Measurements from ENCODE around the gene BCAT1. TPM values are rescaled to one million over a fixed set of nuclear protein-coding genes. Genes with fewer than 3 reads are reported as not detected.
"Not testable (repeated sequence)": the region's sequence is repeated elsewhere in the genome, so short reads cannot be mapped to it uniquely, and the experiment has no call there.

BCAT1 gene
- total RNA-seq, 1 experiment from 2014 or later, result 106 TPM

- not testable (repeated sequence) for DNase-seq (ENCODE audit: low read depth)
These were observed 20.2 kb downstream of the BCAT1 start for GRCh38 chr12:24928533-24929306.

- DNase-seq (ENCODE audit: low read depth), result no peak
These were observed 20.8 kb downstream of the BCAT1 start for GRCh38 chr12:24928131-24928530.

- DNase-seq (ENCODE audit: low read depth), result not testable (repeated sequence)
These were observed 22.8 kb downstream of the BCAT1 start for GRCh38 chr12:24926080-24926479.

- peak; percentile 27 for DNase-seq (ENCODE audit: low read depth)
These were observed 26.8 kb downstream of the BCAT1 start for GRCh38 chr12:24922090-24922489.

GRCh38 chr12:24921251-24922038 is 27.5 kb downstream of the BCAT1 start:
- no peak for DNase-seq (ENCODE audit: low read depth)

- DNase-seq (ENCODE audit: low read depth), result no peak
These were observed 28.8 kb downstream of the BCAT1 start for GRCh38 chr12:24920141-24920540.

GRCh38 chr12:24919346-24920001 is 29.4 kb downstream of the BCAT1 start:
- no peak for DNase-seq (ENCODE audit: low read depth)

- no peak for DNase-seq (ENCODE audit: low read depth)
These were observed 30.3 kb downstream of the BCAT1 start for GRCh38 chr12:24918596-24918995.

- no peak for DNase-seq (ENCODE audit: low read depth)
These were observed 33.4 kb downstream of the BCAT1 start for GRCh38 chr12:24915501-24915900.

GRCh38 chr12:24913953-24914352 is 34.9 kb downstream of the BCAT1 start:
- no peak for DNase-seq (ENCODE audit: low read depth)

GRCh38 chr12:24913130-24913529 is 35.8 kb downstream of the BCAT1 start:
- DNase-seq (ENCODE audit: low read depth), result no peak

- DNase-seq (ENCODE audit: low read depth), result peak; percentile 9
These were observed 37.6 kb downstream of the BCAT1 start for GRCh38 chr12:24911271-24911791.

- DNase-seq (ENCODE audit: low read depth), result not testable (repeated sequence)
These were observed 38.7 kb downstream of the BCAT1 start for GRCh38 chr12:24910192-24910591.

GRCh38 chr12:24909667-24910066 is 39.2 kb downstream of the BCAT1 start:
- peak; percentile 98 for DNase-seq (ENCODE audit: low read depth)

- DNase-seq (ENCODE audit: low read depth), result no peak
These were observed 41.4 kb downstream of the BCAT1 start for GRCh38 chr12:24907464-24907863.

- DNase-seq (ENCODE audit: low read depth), result no peak
These were observed 42.8 kb downstream of the BCAT1 start for GRCh38 chr12:24906141-24906540.

- DNase-seq (ENCODE audit: low read depth), result no peak
These were observed 43.5 kb downstream of the BCAT1 start for GRCh38 chr12:24905431-24905830.

- DNase-seq (ENCODE audit: low read depth), result no peak
These were observed 44.0 kb downstream of the BCAT1 start for GRCh38 chr12:24904871-24905270.

GRCh38 chr12:24903329-24904088 is 45.4 kb downstream of the BCAT1 start:
- DNase-seq (ENCODE audit: low read depth), result no peak

GRCh38 chr12:24902511-24903328 is 46.2 kb downstream of the BCAT1 start:
- DNase-seq (ENCODE audit: low read depth), result no peak
